Amygdala (tissue), 56 donors: ENCODE data around the gene RAB23.

Source experiments
- DNase-seq, 56 donors: peaks; one replicate each; lab custom pipeline; 2025; lab: John Stamatoyannopoulos, UW

RAB23 gene

DNA sequence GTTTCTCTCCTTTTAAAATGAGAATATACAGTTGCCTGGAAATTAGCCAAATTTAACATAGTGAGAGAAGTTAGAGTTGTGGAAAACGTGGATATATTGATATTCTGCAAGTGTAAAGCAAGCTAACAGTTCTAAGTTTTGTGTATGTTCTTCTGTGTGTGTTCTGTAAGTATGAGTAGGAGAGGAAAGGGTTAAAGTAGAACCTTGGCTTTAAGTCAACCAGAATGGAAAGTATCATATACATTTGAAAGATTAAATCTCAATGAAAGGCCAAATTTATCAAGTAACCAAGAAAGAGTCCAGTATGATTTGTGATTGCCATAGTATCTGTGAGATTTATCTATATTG lies 80.0 kb downstream of the RAB23 start:
- DNase-seq = no peak

DNA sequence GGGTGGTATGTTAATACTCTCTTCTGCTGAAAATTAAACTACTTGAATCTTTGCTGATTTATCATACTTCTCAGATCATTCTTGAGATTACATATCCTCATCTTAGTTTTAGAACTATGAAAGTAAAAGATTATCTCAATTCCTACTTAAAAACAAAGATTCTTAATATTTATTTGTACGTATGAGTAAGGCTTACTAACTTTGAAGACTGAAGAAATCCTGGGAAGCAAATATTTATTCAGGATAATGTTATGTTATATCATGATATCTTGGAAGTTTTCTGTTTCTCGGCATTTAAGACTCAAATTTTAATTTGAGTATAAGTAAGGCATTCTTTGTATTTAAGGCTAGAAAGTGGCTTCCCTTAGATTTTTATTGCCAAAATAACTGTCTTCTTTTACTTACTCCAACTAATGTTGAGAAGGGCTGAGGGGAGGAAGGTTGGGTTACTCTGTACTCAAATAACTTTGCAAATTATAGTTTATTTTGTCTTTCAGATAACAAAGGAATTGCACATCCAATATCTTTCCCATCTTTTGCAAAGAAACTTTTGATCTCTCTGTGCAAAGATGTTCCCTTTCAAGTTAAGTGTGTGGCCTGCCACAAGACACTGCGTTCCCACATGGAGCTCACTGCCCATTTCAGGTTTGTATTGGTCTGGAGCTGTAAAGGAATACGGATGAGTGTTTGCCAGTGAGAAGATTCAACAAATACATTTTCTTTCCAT lies 80.5 kb downstream of the RAB23 start:
- no peak for DNase-seq

DNA sequence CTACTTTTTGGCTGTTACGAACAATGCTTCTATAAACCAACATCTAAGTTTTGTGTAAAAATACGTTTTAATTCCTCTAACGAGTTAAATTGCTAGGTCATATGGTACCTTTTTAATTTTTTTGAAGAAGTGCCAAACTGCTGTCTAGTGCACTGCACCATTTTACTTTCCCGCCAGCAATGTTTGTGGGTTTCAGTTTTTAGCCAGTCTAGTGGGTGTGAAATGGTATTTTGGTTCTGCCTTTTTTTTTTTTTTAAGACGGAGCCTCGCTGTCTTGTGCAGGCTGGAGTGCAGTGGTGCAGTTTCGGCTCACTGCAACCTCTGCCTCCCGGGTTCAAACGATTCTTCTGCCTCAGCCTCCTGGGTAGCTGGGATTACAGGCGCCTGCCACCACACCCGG lies 84.1 kb downstream of the RAB23 start:
- DNase-seq = no peak

GRCh38 chr6:57137350-57137749 lies 84.8 kb downstream of the RAB23 start:
- DNase-seq = no peak
